ENCODE measurements around the gene RTBDN. TPM values are rescaled to one million over a fixed set of nuclear protein-coding genes. Genes with fewer than 3 reads are reported as not detected.
A peak's percentile ranks its signal among the peaks of the same experiment; 100 is the strongest.
"Not testable (repeated sequence)": the region's sequence is repeated elsewhere in the genome, so short reads cannot be mapped to it uniquely, and the experiment has no call there.

Gene RTBDN
- polyA plus RNA-seq, 12 donors = 0.16 TPM; not detected in 11

GRCh38 chr19:12858041-12858928 is 23.9 kb upstream of the RTBDN start:
- DNase-seq = no peak

DNA sequence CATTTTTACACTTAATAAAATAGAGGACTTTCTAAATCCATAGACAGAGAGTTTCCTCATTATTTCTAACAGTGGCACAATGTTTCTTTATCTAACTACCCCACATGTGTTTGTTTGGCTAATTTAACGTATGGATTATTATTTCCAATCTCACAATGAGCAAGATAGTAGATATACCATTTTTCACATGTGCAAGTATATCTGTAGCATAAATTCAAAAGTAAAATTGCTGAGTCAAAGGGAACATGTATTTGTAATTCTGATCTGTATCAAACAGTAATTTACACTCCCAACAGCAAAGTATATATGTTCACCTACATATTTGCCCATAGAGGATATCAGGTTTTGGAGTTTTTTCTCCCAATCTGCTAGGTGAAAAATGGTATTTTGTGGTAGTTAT is 22.3 kb upstream of the RTBDN start:
- no peak for DNase-seq

DNA sequence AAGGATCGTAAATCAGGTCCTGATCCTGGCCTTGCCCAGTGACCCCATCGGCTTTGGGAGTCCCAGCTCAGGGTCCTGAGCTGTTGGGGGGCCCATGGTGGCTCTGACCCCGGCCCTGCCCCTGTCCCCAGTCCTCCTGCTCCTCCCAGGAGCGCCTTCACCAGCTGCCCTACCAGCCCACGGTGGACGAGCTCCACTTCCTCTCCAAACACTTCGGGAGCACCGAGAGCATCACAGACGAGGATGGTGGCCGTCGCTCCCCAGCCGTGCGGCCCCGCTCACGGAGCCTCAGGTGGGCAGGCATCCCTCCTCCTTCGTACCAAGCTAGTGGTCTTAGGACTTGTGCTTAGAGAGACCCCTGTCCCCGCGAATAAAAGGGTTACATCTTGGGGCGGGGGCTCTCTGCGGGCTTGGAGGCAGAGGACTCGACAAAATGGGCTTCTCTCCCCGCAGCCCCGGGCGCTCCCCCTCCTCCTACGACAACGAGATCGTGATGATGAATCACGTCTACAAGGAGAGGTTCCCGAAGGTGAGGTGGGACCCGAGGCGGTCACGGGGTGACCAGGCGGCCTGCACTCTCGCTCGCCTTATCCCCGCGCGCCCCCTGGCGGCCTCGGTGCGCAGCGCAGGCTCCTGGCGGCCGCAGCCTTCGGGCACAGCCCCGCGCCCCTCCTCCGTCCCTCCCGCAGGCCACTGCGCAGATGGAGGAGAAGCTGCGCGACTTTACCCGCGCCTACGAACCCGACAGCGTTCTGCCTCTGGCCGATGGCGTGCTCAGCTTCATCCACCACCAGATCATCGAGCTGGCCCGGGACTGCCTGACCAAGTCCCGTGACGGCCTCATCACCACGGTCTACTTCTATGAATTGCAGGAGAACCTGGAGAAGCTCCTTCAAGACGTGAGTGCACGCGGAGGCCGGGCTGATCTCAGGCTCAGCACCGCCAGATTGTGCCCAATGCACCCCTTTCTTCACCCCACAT is 13.1 kb upstream of the RTBDN start:
- peak; percentile 84 for DNase-seq

- DNase-seq = not testable (repeated sequence)
Observed at GRCh38 chr19:12846613-12847012, 12.2 kb upstream of the RTBDN start.

- no peak for DNase-seq
Observed at GRCh38 chr19:12843999-12844732, 9.8 kb upstream of the RTBDN start.

GRCh38 chr19:12843328-12843727 is 8.9 kb upstream of the RTBDN start:
- no peak for DNase-seq

DNA sequence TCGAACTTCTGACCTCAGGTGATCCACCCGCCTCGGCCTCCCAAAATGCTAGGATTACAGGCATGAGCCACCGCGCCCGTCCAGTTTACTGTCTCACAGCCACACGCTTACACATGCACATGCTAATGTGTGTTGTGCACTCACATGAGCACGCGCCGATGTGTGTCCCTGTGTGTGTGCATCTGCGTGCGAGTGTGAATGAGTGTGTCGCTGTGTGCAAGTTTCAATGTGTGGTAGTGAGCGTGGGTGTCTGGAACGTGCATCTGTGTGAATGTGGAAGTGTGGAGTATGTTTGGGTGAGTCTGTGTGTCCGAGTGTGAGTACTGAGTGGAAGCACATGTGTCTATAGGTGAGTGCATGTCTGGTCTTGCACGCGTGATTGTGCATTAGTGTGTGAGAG is 8.1 kb upstream of the RTBDN start:
- no peak for DNase-seq

DNA sequence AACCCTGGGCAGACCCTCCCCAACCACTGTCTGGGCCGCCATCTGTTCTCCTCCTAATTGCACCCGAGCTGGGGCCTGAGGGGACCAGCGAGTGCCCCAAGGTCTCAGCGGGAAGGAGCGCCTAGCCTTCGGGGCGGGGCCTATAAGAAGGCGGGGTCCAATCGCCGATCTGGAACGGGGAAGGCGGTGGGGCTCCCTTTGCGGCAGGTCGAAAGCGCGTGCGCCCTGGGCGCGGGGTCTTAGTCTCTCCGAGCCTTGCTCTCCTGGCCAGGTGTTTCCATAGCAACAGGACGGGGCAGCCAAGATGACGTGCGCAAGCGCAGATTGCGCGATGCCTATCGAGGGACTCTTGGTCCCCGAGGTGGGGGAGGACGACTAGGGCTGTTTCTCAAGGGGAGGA is 6.7 kb upstream of the RTBDN start:
- DNase-seq = no peak

GRCh38 chr19:12840091-12841079 is 6.0 kb upstream of the RTBDN start:
- no peak for DNase-seq

DNA sequence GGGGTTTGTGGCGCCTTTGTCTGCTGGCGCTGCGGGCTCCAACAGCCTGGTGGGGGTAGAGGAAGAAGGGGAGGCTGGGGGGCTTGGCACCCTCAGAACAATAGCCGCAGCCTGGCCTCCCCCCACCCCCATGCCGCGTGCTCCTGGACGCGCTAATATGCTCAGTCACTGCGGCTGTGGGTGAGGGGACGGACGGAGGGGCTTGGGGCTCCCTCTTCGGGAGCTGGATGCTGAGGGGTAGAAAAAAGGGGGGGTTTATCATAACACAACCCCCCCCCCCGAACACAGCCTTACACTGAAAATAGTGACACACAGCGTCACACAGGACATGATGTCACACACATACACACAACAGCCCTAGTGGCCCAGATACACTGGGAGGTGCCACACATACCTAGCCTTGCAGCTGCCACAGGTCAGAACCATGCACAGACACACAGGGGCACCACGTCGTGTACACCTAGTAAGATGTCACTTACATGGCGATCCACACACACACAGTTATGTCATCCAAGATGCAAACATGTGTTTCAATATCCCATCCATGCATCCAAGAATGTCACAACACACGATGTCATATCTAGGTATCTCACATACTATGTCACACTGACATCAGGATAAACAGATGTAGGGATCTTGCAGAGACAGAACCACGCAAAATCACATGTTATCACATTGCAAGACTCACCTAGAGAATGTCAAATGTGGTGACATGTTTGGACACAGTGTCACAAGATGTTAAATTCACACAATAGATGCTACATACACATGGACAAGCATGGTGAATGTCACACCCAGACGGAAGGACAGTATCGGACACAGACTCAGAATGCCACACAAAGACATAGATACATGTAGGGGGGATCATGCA is 4.7 kb upstream of the RTBDN start:
- no peak for DNase-seq

DNA sequence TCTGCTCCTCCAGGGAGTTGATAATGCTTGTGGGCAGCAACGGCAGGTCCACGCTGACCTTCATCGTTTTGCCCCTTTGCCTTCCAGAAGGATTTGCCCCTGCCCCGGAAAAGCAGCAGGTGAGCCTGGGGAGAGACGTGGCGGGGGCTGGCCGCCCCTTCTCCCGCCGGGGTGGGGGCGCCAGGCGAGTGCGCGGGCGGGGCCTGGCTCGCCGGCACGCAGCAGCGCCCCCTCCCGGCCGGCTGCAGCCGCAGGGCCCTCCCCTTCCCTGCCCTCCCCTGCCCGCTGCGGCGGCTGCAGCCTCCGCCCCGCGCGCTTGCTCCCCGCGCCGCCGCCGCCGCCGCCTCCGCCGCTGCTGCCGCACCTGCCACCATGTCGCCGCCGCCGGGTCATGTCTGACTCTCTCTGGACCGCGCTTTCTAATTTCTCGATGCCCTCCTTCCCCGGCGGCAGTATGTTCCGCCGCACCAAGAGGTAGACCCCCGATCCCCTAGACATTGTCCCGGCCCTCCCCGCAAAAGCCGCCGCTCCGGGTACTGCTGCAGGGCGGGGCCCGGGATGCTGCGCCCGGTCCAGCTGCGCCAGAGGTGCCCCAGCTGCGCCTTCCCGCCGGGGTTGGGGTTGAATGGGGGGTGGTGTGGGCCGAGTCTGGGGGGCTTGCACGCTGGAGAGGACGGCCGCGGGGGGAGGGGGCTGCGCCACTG is 4.0 kb upstream of the RTBDN start, which contains the start of gene MAST1:
MAST1 (plus strand) TSS at position 334 of the 704 bp plus-strand sequence; CDS start at position 392, 58 bp downstream.
- no peak for DNase-seq

- no peak for DNase-seq
Observed at GRCh38 chr19:12837225-12837624, 2.8 kb upstream of the RTBDN start.

DNA sequence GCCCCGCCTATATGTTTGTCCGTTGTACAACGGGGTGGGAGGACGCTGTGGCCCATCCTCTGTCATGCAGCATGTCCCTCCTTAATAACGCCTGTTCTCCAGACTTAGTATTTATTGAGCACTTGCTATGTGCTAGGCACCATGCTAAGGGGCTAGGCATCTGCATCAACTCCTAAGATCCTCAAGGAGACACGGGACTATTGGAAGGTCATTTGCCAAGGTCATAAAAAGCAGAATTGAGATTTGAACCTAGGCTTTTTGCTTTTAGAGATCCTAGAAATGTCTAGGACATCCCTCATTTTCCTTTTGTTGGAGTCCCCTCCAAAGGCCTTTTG is 2.1 kb upstream of the RTBDN start:
- no peak for DNase-seq

- no peak for DNase-seq
Observed at GRCh38 chr19:12834976-12835757, 788 bp upstream of the RTBDN start.

- no peak for DNase-seq
Observed at GRCh38 chr19:12833738-12834565, 427 bp downstream of the RTBDN start.

DNA sequence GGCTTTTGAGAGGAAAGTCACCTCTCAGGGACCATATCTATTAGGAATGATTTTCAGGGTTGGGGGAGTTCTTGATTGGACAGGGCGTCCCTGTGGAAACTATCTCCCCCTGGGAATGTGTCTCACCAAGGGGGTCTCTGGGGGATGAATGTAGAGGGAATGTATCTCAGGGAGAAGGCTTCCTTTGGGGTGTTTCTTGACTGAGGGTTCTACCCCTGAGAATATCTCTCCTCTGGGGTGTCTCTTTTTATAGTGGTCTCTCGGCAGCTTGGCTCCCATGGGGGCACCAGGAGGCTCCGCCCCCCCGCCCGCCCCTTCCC is 1.0 kb downstream of the RTBDN start:
- DNase-seq = no peak

GRCh38 chr19:12828494-12828893 is 5.9 kb downstream of the RTBDN start:
- DNase-seq = no peak
